ENCODE data around the gene SEPSECS.

GRCh38 chr4:25080571-25080970 is 79.7 kb downstream of the SEPSECS start:
- TF ChIP-seq POLR2A (IDR thresholded peaks at IDR 0.05; ENCODE audit: low read depth, low read length) (no peak), POLR2AphosphoS5 (IDR thresholded peaks at IDR 0.05; ENCODE audit: low read depth, low read length) (no peak), TAF1 (IDR thresholded peaks at IDR 0.05; ENCODE audit: borderline replicate concordance, low read depth, low read length) (no peak)

Data from GM12892 (cell line).